Fibroblast of pulmonary artery (primary cell): ENCODE results near the gene FBXO5.
A peak's percentile ranks its signal among the peaks of the same experiment; 100 is the strongest.

ENCODE experiments used
- DNase-seq: peaks from one replicate; pipeline ENCODE4 v3.0.0-alpha.2; 2010; ENCODE audit warnings: low read depth
- H3K4me3 ChIP-seq: replicated peaks from 2 replicates; pipeline ENCODE4 v1.5.1; 2011; ENCODE audit warnings: low read depth, mild to moderate bottlenecking, control low read depth, low read length, moderate library complexity
- CTCF ChIP-seq: IDR thresholded peaks from 2 replicates; pipeline ENCODE4 v1.5.1; 2011; ENCODE audit warnings: mild to moderate bottlenecking, control low read depth, low read length, inconsistent platforms; ENCODE audit errors: missing control alignments

The FBXO5 gene

GRCh38 chr6:153023977-153024708 lies 41.3 kb upstream of the FBXO5 start:
- DNase-seq = peak; percentile 73
- no peak overlapping the region for H3K4me3 ChIP-seq

GRCh38 chr6:153018355-153018754 lies 35.5 kb upstream of the FBXO5 start:
- no peak for DNase-seq
- H3K4me3 ChIP-seq = no peak overlapping the region

More at GRCh38 chr6:153023977-153024708, 41.3 kb upstream of the FBXO5 start:
- peak; percentile 83 for TF ChIP-seq CTCF

GRCh38 chr6:153016846-153017245 lies 34.0 kb upstream of the FBXO5 start:
- no peak overlapping the region for H3K4me3 ChIP-seq
- TF ChIP-seq CTCF = no peak
- DNase-seq = no peak

More at GRCh38 chr6:153018355-153018754, 35.5 kb upstream of the FBXO5 start:
- no peak for TF ChIP-seq CTCF

GRCh38 chr6:153015094-153015640 lies 32.3 kb upstream of the FBXO5 start:
- DNase-seq = peak; percentile 42
- no peak overlapping the region for H3K4me3 ChIP-seq
- TF ChIP-seq CTCF = no peak

GRCh38 chr6:153013438-153013837 lies 30.6 kb upstream of the FBXO5 start:
- no peak for TF ChIP-seq CTCF
- peak; percentile 28 for DNase-seq
- H3K4me3 ChIP-seq = no peak overlapping the region

- H3K4me3 ChIP-seq = no peak overlapping the region
- no peak for TF ChIP-seq CTCF
- no peak for DNase-seq
These were observed 30.0 kb upstream of the FBXO5 start for GRCh38 chr6:153012856-153013255.

- no peak for DNase-seq
- peak overlapping the region; percentile 84 for H3K4me3 ChIP-seq
- TF ChIP-seq CTCF = no peak
These were observed 20.5 kb upstream of the FBXO5 start for GRCh38 chr6:153003366-153003690.
